Activated B cell treated with CpG ODN at 0.5 μM for 24 hours (primary cell): Measurements from ENCODE around the gene TRAPPC6A. TPM values are rescaled to one million over a fixed set of nuclear protein-coding genes. Genes with fewer than 3 reads are reported as not detected.

Experiments
- ATAC-seq: fragments of 200-7000 bp; cut with Tn5 transposase; one replicate; pipeline ENCODE4 v1.10.0; 2021; ENCODE audit warnings: low read depth, mild to moderate bottlenecking, moderate library complexity
- CTCF ChIA-PET: fragments of 350-600 bp; sonication (Branson Sonifier 250); formaldehyde crosslinking; loops from one replicate; lab custom pipeline; 2021; ENCODE audit warnings: antibody characterized with exemption; lab: Charles Lee
- POLR2A ChIA-PET: fragments of 350-600 bp; sonication (Branson Sonifier 250); formaldehyde crosslinking; loops from one replicate; lab custom pipeline; 2021; ENCODE audit warnings: antibody characterized with exemption; lab: Charles Lee
- DNase-seq: peaks from one replicate; pipeline ENCODE4 v3.0.0; 2022
- H3K27ac Mint-ChIP-seq: one replicate; pipeline ENCODE4 v1.8.0; 2020; ENCODE audit warnings: mixed read lengths
- H3K27me3 Mint-ChIP-seq: one replicate; pipeline ENCODE4 v1.8.0; 2021; ENCODE audit warnings: mixed read lengths
- H3K36me3 Mint-ChIP-seq: one replicate; pipeline ENCODE4 v1.8.0; 2021; ENCODE audit warnings: low read depth, mixed read lengths
- H3K4me1 Mint-ChIP-seq: one replicate; pipeline ENCODE4 v1.8.0; 2021; ENCODE audit warnings: mixed read lengths
- H3K4me3 Mint-ChIP-seq: one replicate; pipeline ENCODE4 v1.8.0; 2020; ENCODE audit warnings: mild to moderate bottlenecking, mixed read lengths
- H3K9me3 Mint-ChIP-seq: one replicate; pipeline ENCODE4 v1.8.0; 2020; ENCODE audit warnings: mixed read lengths
- intact Hi-C: fragments of 100-400 bp; cut with micrococcal nuclease; formaldehyde crosslinking; loops from one replicate; pipeline ENCODE4 v1.15.1; 2024
- total RNA-seq: library from RNA; stranded (reverse); gene quantifications from 2 replicates; pipeline ENCODE4 v1.2.3, GENCODE V29; 2022
- TF ChIP-seq, protein P1 (sequence below): fragments of 200-600 bp; IDR thresholded peaks from one replicate; pipeline ENCODE4 v1.8.0; 2022; ENCODE audit warnings: antibody characterized with exemption, mild to moderate bottlenecking

Gene TRAPPC6A
- total RNA-seq, 1 donor from 2014 or later: 56.0 TPM

DNA sequence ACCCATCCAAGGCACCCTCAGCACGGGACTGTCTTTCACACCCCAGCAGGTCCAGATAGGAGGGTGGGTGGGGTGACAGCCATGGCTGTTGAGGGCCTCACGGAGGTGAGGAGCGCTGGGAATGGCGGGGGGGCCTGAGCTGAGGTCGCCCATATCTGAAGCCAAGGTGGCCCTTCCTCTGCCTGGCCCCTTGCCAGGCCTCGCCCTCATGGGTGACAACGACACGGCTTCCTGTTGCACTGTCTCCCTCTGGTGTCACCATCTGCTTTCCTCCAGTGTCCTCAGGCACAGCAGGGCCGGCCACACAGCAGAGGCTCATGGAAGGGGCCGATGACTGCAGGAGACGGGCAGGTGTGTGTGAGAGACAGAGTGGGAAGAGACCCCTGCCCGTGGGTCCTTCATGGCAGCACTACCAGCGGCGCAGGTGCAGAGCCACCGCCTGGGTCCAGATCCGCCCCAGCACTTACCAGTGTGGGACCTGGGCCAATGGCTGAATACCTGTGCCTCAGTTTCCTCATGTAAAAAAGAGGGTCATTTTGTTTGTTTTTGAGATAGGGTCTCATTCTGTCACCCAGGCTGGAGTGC is 9.2 kb downstream of the TRAPPC6A start:
- Mint-ChIP-seq H3K36me3 (peaks cover 4% of the 10 kb centered on the region), H3K27me3 (no peaks in the 10 kb centered on the region), H3K4me3 (no peak overlapping the region), H3K9me3 (no peaks in the 10 kb centered on the region), H3K27ac (no peak overlapping the region), H3K4me1 (peaks cover 34% of the 10 kb centered on the region)
- no peak for ATAC-seq
- ChIA-PET CTCF (no interaction called here), POLR2A (no interaction called here)
- intact Hi-C loops: no loop called here
- no peak for DNase-seq
- TF ChIP-seq, protein P1, sequence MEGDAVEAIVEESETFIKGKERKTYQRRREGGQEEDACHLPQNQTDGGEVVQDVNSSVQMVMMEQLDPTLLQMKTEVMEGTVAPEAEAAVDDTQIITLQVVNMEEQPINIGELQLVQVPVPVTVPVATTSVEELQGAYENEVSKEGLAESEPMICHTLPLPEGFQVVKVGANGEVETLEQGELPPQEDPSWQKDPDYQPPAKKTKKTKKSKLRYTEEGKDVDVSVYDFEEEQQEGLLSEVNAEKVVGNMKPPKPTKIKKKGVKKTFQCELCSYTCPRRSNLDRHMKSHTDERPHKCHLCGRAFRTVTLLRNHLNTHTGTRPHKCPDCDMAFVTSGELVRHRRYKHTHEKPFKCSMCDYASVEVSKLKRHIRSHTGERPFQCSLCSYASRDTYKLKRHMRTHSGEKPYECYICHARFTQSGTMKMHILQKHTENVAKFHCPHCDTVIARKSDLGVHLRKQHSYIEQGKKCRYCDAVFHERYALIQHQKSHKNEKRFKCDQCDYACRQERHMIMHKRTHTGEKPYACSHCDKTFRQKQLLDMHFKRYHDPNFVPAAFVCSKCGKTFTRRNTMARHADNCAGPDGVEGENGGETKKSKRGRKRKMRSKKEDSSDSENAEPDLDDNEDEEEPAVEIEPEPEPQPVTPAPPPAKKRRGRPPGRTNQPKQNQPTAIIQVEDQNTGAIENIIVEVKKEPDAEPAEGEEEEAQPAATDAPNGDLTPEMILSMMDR: no peak

DNA sequence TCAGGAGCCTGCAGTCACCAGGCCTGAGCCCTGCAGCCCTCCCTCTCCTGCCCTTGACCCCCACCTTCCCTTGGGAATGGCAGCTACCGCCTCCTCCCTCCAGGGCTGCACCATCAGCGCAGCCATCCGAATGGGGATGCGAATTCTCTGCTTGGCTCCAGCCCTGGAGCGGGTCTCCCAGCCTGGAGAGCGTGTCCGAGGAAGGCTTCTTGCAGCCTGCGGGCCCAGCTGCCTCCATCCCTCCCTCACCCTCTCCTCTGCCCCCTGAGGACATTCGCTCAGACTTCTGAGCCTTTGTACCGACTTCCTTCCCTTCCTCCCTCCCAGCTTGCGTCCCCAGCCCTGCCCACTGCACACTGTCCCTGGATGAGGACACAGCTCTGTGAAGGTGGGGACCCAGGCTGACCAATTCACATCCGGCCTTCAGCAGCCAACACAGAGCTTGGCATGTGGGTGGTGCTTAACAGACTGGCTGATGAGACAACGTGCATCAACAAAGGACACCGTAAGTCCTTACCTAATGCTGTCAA is 11.2 kb downstream of the TRAPPC6A start:
- POLR2A ChIA-PET: interaction anchor here (1.0 kb wide), 1 partner anchor 159 kb away, joined by 20 read pairs; no protein-coding TSS in a partner anchor
- no peak overlapping the region for H3K27ac Mint-ChIP-seq
- DNase-seq: no peak

DNA sequence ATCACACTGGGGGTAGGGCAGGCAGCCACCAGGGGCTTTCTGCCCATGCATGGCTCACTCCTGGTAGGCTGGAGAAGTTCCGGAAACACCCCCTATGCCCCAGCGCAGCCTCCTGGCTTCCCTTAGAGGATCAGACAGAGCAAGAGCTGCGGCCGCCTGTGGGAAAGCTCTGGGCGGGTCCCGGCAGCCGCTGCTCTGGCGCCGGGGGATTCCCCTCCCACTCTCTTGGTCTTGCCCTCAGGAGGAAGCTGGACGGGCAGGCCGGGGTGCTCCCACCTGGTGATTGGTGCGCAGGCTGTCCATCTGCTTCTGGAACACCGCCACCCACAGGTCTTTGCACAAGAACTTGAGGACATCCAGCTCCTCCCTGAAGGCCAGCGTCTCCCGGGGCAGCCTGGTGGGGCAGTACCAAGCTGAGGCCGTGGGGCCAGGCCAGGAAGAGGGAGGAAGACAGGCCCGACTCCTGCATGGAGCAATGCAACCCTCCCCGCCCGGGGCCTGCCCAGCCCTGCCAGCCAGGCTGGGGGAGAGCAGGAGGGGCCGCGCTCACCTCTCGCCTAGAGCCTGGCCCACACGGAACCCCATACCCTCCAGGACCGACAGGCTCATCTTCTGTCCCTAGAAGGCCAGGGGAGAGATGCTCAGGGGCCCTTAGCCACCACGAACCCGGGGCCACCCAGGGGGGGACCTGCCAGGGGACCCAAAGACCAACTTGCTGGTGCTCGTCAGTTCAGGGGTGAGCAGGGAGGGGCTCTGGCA is 13.3 kb downstream of the TRAPPC6A start:
- intact Hi-C loops: loop anchor here (2.0 kb wide), 1 partner anchor 14 kb away; the partner anchor contains the start of genes BLOC1S3 and TRAPPC6A
- H3K36me3 Mint-ChIP-seq: peaks cover 4% of the 10 kb centered on the region
- H3K4me1 Mint-ChIP-seq: peaks cover 17% of the 10 kb centered on the region
- H3K9me3 Mint-ChIP-seq: no peaks in the 10 kb centered on the region
- DNase-seq: peak; percentile 49
- H3K27me3 Mint-ChIP-seq: peaks cover 8% of the 10 kb centered on the region
- CTCF ChIA-PET: interaction anchor here (0.9 to 1.2 kb wide), 2 partner anchors 13 to 72 kb away, joined by 3 read pairs; partner anchors contain the start of gene TRAPPC6A
- TF ChIP-seq, protein P1: no peak
- H3K27ac Mint-ChIP-seq: no peak overlapping the region
- ATAC-seq: peak; percentile 85
- POLR2A ChIA-PET: interaction anchor here (0.6 to 2.2 kb wide), 8 partner anchors 12 to 412 kb away, joined by 3 to 20 read pairs (median 4); partner anchors contain the start of genes BLOC1S3, PPP1R37 and TRAPPC6A
- peak overlapping the region; percentile 24 for H3K4me3 Mint-ChIP-seq

More for the DNA sequence above, 11.2 kb downstream of the TRAPPC6A start:
- H3K27me3 Mint-ChIP-seq: no peaks in the 10 kb centered on the region
- no peak for ATAC-seq
- intact Hi-C loops: no loop called here
- peaks cover 25% of the 10 kb centered on the region for H3K4me1 Mint-ChIP-seq
- CTCF ChIA-PET: interaction anchor here (1.4 kb wide), 1 partner anchor 12 kb away, joined by 3 read pairs; the partner anchor contains the start of gene BLOC1S3
- H3K9me3 Mint-ChIP-seq: no peaks in the 10 kb centered on the region
- TF ChIP-seq, protein P1: no peak
- H3K36me3 Mint-ChIP-seq: peaks cover 4% of the 10 kb centered on the region
- no peak overlapping the region for H3K4me3 Mint-ChIP-seq

DNA sequence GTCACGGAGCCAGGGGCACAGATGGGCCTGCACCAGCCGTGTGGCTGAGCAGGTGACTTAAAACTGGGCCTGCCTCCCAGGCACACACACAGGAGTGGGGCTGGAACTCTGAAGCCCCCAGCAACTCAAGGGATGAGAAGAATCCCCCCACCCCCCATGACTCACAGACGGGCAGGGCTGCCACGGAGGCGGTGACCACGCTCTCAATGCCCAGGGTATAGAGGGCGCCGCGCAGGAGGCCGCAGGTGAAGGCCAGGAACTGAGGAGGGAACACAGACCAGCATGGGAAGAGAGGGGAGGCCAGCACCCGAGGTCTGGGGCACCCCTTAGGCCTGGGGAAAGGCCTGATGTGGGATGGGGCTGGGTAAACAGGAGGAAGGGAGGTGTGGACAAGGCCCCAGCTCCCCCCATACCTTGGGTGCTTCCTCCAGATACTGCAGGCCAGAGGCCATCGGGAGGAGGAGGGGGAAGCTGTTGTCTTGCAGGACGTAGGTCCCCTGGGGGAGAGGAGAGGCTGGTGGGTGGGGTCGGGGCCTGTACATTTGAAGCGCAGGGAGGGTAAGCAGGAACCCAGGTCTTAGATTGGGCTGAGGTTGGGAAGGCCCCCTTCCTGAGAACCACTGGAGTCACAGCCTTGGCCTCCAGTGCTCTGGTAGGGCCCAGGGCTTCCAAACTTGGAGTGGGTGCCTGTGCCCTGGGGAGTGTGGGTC is 14.1 kb downstream of the TRAPPC6A start:
- TF ChIP-seq, protein P1: no peak
- Mint-ChIP-seq H3K27me3 (peaks cover 12% of the 10 kb centered on the region), H3K4me3 (no peak overlapping the region), H3K27ac (peak overlapping the region; percentile 24), H3K9me3 (no peaks in the 10 kb centered on the region), H3K4me1 (peaks cover 17% of the 10 kb centered on the region), H3K36me3 (peaks cover 4% of the 10 kb centered on the region)
- no peak for ATAC-seq
- no peak for DNase-seq
- ChIA-PET POLR2A (interaction anchor here (0.6 to 2.2 kb wide), 6 partner anchors 11 to 411 kb away, joined by 3 to 20 read pairs (median 4); partner anchors contain the start of genes BLOC1S3, PPP1R37 and TRAPPC6A), CTCF (interaction anchor here (0.9 to 1.2 kb wide), 2 partner anchors 14 to 72 kb away, joined by 3 read pairs; partner anchors contain the start of gene TRAPPC6A)
- intact Hi-C loops: loop anchor here (2.0 kb wide), 1 partner anchor 15 kb away; the partner anchor contains the start of genes BLOC1S3 and TRAPPC6A
